NCI-H460 (cell line): ENCODE measurements around the gene PTPN1. TPM values are rescaled to one million over a fixed set of nuclear protein-coding genes. Genes with fewer than 3 reads are reported as not detected.
"Not testable (repeated sequence)": the region's sequence is repeated elsewhere in the genome, so short reads cannot be mapped to it uniquely, and the experiment has no call there.

Experiments used
- DNase-seq: peaks from one replicate; pipeline ENCODE4 v3.0.0-alpha.2; 2016; ENCODE audit warnings: low read depth; ENCODE audit errors: extremely low read depth
- polyA plus RNA-seq: library from polyadenylated mRNA; depleted of rRNA; stranded (reverse); fragments of >200 nt; gene quantifications from 2 replicates; pipeline ENCODE4 v1.2.3, GENCODE V29; 2014; cell fraction: nucleus; rRNA removed
- total RNA-seq: library from RNA; depleted of rRNA; stranded (reverse); fragments of >200 nt; shearing (Covaris generic); gene quantifications from 2 replicates; pipeline ENCODE4 v1.2.3, GENCODE V29; 2014; rRNA removed

Gene PTPN1
- total RNA-seq, result 24.6 and 26.5 TPM in 2 replicates
- polyA plus RNA-seq, result 22.5 and 23.1 TPM in 2 replicates

- DNase-seq, result peak; percentile 99
Measured at GRCh38 chr20:50509923-50510705, at the start of gene PTPN1. Gene PTPN1 (plus strand): TSS chr20:50510383. CDS start chr20:50510528, 145 bp downstream.

GRCh38 chr20:50460608-50461267, 49.4 kb upstream of the PTPN1 start:
- DNase-seq, result peak; percentile 84

DNA sequence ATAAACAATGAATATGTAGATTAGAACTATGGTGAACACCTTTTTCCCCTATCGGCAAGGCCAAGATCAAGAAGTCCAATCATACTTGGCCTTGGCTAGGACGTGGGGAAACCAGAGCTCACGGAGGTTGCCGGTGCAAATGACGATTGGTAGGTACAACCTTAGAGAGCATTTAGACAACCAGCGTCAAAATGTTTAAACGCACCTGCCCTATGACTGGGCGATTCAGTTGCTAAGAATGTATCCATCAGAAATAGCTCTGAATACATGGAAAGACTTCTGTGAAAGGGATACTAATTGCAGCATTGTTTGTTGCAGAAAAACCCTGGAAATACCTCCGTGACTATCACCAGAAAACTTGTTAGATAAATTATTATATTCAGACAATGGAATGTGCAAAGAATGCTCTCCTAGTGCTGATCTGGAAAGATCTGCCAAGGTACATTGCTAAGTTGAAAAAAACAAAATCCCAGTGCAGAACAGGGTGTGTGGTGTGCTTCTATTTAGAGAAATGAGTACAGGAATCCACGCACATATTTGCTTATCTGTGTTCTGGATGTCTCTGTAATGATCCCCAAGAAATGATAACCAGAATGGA, 48.0 kb upstream of the PTPN1 start:
- no peak for DNase-seq

DNA sequence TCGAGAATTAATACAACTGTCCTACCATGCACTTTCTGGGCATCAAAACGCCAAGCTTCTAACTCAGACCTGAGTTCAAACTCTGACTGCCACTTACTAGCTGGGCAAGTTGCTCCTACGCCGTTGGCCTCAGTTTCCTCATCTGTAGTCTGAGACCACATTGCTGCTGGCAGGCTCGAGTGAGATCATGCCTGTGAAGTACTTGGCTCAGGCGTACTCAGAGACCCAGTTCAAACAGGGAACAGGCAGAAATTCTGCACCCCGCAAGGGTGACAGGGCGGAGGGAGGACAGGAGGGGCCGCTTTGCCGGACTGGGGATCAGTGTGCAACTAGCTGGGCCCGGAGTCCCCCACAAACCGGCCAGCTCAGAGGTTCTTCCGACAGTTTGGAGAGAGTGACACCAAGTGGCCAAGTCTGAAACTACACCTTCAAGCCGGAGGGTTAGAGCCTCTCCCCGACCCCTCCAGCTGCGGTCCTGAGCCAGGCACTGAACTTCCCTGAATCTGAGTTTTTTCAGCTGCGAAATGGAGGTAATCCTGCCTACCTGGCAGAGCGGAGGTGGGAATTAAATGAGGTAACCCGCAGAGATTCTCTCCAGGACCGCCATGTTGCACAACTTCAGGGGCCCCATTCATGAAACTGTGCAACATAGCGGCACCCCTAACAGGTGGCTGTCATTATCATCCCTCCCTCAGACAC, 46.0 kb upstream of the PTPN1 start:
- DNase-seq, result peak; percentile 54

DNA sequence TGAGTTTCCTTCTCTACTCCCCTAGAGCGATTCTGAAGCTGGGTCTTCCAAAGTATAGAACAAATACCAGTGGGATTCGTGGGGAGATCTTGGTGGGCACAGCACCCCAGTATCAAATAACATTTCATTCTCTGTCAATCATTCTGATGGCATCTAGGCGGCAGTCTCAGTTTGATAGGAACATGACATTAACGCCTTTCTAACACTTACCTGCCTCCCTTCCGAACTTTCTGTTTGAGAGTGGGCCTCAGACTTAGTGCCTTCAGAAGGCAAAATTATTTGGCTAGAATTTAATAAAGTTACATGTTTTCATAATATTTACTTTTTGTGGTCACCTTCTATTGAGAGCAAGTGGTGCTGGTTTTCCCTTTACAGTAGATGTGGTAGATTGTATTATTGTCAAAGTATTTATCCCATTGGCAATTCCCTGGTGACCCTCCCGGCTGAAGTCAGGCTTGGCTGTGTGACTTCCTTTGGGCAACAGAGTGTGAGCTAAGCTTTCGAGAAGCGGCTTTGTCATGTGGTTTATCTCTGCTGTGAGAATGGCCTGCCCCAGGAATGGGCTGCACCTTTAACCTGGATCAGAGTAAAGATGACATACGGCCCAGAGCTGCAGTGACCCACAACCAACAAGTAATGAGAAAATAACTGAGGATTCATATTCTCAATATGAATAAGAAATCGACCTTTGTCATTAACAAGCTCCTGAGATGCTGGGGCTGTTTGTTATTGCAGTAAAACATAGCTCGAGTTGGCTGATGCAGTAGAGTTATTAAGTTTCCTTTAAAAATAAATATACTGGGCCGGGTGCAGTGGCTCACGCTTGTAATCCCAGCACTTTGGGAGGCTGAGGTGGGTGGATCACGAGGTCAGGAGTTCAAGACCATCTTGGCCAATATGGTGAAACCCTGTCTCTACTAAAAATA, 45.2 kb upstream of the PTPN1 start:
- no peak for DNase-seq

- DNase-seq, result no peak
Measured at GRCh38 chr20:50467174-50467573, 43.0 kb upstream of the PTPN1 start.

DNA sequence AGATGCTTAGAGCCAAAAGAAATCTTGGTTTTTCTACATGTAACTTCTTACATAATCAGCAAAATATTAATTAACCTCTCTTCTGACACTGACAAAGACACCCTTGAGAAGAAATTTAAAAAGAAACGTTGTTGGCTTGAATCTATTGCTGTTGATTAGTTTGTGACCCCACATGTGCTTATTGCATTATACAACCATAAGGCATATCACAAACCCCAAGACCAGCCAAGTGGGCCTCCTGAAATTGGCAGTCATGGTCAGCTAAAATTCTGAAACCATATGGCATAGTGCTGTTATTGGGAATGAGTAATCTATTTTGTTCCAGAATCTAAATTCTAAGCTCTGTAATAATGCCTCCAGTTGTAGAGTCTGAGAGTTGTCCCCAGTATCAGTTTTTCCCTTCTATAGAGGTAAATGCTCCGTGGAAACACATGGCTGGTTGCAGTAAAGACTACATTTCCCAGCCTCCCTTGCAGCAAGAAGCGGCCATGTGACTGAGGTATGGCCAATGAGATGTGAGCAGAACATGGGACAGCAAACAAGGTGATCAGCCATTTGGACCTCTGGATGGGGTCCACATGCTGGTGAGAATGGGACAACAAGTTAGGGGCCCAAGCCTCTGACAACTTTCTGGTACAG, 42.3 kb upstream of the PTPN1 start:
- DNase-seq, result peak; percentile 65

DNA sequence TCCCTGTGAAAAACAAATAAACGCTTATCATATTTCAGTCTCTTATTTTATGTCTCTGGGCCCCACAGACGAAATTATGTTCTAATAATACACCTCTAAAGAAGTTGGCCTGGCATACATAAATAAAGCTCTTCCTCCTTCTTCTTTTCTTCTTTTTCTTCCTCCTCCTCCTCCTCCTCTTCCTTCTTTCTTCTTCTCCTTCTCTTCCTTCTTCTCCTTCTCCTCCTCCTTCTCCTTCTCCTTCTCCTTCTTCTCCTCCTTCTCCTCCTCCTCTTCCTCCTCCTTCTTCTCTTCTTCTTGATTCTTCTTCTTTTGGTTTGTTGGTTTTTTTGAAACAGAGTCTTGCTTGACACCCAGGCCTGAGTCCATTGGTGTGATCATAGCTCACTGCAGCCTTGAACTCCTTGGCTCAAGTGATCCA, 41.8 kb upstream of the PTPN1 start:
- DNase-seq, result no peak

DNA sequence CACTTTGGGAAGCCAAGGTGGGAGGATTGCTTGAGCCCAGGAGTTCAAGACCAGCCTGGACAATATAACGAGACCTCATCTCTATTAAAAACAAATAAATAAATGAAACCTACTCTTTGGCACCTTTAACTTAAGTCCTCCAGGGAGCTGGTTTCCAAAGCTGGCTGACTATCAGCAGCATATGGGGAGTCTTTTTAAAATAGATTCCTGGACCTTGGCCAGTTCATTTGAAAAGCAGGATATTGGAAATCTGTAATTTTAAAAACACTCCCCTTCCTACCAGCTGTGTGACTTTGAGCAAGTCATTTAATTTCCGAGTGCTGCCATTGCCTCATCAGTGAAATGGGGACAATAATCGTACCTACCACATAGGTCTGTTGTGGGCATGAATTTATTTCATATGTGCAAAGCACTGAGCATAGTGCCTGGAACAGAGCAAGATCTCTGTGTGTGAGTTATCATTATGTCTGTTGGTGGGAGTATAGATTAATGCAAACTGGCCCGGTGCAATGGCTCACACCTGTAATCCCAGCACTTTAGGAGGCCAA, 40.9 kb upstream of the PTPN1 start:
- DNase-seq, result no peak

GRCh38 chr20:50469796-50470195, 40.4 kb upstream of the PTPN1 start:
- no peak for DNase-seq

GRCh38 chr20:50470264-50470858, 39.8 kb upstream of the PTPN1 start:
- DNase-seq, result no peak

- no peak for DNase-seq
Measured at GRCh38 chr20:50471231-50471630, 39.0 kb upstream of the PTPN1 start.

DNA sequence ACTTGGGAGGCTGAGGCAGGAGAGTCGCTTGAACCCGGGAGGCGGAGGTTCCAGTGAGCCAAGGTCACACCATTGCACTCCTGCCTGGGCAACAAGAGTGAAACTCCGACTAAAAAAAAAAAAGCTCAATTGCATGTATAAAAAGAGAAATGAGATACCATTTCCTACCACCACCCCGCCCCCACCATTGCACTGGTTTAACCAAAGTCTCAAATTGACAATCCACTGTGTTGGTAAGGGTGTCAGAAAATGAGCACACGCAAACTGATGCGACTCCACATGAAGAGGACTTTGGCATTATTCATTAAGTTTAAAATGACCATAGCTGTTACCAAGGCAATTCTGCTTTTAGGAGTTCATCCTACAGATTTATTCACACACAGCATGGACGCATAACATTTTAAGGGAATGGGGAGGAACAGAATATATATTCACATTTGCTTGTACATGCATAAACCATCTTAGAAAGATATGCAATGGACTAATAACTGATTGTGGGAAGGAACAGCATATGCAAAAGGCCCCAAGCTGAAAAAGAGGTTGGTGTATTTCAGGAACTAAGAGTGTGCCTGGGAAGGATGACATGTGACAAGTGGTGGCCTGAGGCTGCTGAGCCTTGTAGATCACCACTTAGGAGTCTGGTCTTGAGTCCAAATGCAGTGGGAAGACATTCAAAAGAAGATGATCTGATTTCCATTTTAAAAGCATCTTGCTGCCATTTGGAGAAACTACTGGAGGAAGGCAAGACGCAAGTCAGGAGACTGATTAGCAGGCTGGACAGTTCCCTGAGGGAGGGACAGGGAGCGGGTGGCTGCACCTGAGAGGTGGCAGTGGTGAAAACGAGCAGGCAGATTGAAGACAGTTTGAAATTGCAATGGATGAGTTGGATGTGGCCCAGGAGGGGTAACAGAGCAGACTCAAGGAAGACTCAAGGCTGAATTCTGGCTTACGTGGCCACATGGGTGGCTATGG, 37.2 kb upstream of the PTPN1 start:
- DNase-seq, result no peak

DNA sequence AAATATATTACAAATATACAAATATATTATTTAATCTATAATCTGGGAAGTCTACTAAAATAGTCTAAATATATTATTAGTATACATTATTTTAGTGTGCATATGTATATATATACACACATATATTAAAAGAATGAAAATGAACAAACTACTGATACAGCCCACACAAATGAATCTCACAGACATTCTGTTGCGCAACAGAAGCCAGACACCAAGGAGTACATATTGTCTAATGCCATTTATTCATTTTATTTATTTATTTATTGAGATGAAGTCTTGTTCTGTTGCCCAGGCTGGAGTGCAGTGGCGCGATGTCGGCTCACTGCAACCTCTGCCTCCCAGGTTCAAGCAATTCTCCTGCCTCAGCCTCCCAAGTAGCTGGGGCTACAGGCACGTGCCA, 35.8 kb upstream of the PTPN1 start:
- DNase-seq, result not testable (repeated sequence)

DNA sequence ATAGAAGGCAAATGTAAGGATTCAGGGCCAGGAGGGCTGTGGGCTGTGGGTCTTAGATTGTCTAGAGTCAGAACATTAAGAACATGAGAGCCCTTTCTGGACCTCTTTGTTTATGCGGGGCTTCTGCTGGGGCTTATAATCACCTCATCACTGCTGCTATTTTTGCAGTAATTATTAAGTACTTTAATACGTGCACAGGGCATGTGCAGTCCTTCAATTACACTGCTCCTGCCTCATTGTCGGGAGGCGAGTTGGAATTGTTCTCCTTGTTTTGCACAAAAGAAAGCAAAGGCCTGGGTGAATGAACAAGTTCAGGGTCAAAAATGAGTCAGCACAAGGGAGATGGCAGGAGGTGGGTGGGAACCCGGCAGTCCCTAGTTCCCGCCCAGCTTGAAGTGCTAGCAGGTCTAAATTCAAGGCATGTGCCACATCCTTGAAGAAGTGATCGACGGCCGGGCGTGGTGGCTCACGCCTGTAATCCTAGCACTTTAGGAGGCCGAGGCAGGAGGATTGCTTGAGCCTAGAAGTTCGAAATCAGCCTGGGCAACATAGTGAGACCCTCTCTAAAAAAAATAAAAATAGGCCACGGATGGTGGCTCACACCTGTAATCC, 34.4 kb upstream of the PTPN1 start:
- DNase-seq, result no peak

- no peak for DNase-seq
Measured at GRCh38 chr20:50477239-50477872, 32.8 kb upstream of the PTPN1 start.
